PFSK-1 (cell line): ENCODE data around the gene DCDC2B.

ENCODE experiments used
- FOXP2 ChIP-seq: optimal IDR thresholded peaks from 2 replicates; pipeline ENCODE3; 2011; ENCODE audit warnings: borderline replicate concordance, control low read depth, inconsistent platforms; ENCODE audit not compliant: insufficient read depth; ENCODE audit errors: extremely low read length, extremely low read depth
- POLR2AphosphoS5 ChIP-seq: IDR thresholded peaks from 2 replicates; pipeline ENCODE4 v1.6.1; 2012; ENCODE audit warnings: low read depth, mild to moderate bottlenecking, control low read depth, low read length, moderate library complexity
- REST ChIP-seq, 2 experiments: IDR thresholded peaks; 2 replicates each; pipeline versions ENCODE4 v1.6.1 to v1.8.0; 2011 to 2012; ENCODE audit warnings: low read depth in 2 of 2, low read length in 2 of 2, control low read depth in 1 of 2, inconsistent platforms in 1 of 2, mild to moderate bottlenecking in 1 of 2, moderate library complexity in 1 of 2; ENCODE audit not compliant: insufficient read depth in 1 of 2
- SIN3A ChIP-seq: IDR thresholded peaks from 2 replicates; pipeline ENCODE4 v1.6.1; 2012; ENCODE audit warnings: mild to moderate bottlenecking, low read length, moderate library complexity, borderline replicate concordance; ENCODE audit not compliant: insufficient read depth
- TAF1 ChIP-seq: IDR thresholded peaks from 2 replicates; pipeline ENCODE4 v1.6.1; 2012; ENCODE audit warnings: low read length, control low read depth, borderline replicate concordance; ENCODE audit not compliant: insufficient read depth

The DCDC2B gene

GRCh38 chr1:32197074-32197473, 11.8 kb upstream of the DCDC2B start:
- TF ChIP-seq POLR2AphosphoS5 (no peak), FOXP2 (no peak), SIN3A (no peak), TAF1 (no peak), REST (IDR thresholded peaks at IDR 0.05; ENCODE audit: insufficient read depth in 1 of 2, low read depth in 2 of 2, low read length in 2 of 2) (no peak)

GRCh38 chr1:32197837-32198236, 11.1 kb upstream of the DCDC2B start:
- TF ChIP-seq TAF1 (no peak), SIN3A (no peak), FOXP2 (no peak), POLR2AphosphoS5 (no peak), REST (IDR thresholded peaks at IDR 0.05; ENCODE audit: insufficient read depth in 1 of 2, low read depth in 2 of 2, low read length in 2 of 2) (no peak)

GRCh38 chr1:32198237-32199042, 10.4 kb upstream of the DCDC2B start:
- TF ChIP-seq SIN3A: no peak
- TF ChIP-seq TAF1: no peak
- no peak; the same call in none of the 2 replicates for TF ChIP-seq POLR2AphosphoS5
- no peak for TF ChIP-seq FOXP2
- no peak for TF ChIP-seq REST (IDR thresholded peaks at IDR 0.05; ENCODE audit: insufficient read depth in 1 of 2, low read depth in 2 of 2, low read length in 2 of 2)

GRCh38 chr1:32199043-32199716, 9.7 kb upstream of the DCDC2B start:
- TF ChIP-seq REST (IDR thresholded peaks at IDR 0.05; ENCODE audit: insufficient read depth in 1 of 2, low read depth in 2 of 2, low read length in 2 of 2) (no peak), SIN3A (no peak), TAF1 (no peak), FOXP2 (no peak)
